ENCODE results near the gene PHLPP1. TPM values are rescaled to one million over a fixed set of nuclear protein-coding genes. Genes with fewer than 3 reads are reported as not detected.

The PHLPP1 gene
- total and polyA plus RNA-seq, 8 donors: 2.1 to 77.0 (median 12.5) TPM

DNA sequence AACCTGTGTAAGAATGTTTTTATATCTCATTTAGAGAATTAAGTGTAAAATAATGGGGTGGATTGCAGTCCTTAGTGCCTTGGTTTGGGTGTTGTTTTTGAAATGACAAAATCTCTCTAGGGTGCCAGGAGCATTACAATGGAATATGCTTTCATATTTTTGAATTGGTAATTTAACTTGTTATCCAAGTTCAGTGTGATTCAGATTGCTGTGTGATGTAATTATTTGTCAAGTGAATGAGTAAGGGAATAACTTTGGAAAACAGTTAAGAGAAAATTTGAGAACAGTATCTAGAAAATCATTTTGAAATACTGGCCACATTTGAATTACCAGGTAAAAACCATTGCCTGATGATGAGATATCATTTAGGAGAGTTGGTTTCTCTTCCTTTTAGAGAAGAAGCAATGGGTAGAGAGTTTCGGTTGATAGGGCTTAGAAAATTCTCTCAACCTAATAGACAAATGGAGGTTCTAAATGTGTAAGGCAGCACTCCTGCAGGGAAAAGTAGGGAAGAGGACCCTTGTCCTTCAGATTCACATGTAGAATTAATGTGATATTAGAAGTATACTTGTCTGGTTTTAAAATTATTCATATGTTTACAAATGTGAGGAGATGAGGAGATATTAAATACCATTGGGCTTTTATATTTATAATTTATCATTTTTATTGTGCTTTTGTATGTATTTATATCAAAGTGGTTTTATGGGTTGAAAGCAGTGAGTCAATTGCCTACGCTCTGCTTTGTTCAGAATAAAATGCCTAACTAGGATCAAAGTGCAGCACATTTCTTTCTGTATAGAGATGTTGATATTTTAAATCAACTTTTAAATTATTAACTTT lies 124.8 kb downstream of the PHLPP1 start:
- DNase-seq: no peak
- Histone ChIP-seq H3K36me3 (peaks cover 0 to 3% (median 0%) of the 10 kb centered on the region in 4 donors), H3K4me1 (peaks cover 0 to 14% (median 0%) of the 10 kb centered on the region in 4 donors), H3K27ac (no peak overlapping the region), H3K4me3 (no peak overlapping the region), H3K27me3 (no peaks in the 10 kb centered on the region), H3K9me3 (no peaks in the 10 kb centered on the region)
- TF ChIP-seq EP300 (IDR thresholded peaks at IDR 0.05) (no peak), POLR2A (IDR thresholded peaks at IDR 0.05) (no peak), POLR2AphosphoS5 (IDR thresholded peaks at IDR 0.05) (no peak)
- TF ChIP-seq, protein P1, sequence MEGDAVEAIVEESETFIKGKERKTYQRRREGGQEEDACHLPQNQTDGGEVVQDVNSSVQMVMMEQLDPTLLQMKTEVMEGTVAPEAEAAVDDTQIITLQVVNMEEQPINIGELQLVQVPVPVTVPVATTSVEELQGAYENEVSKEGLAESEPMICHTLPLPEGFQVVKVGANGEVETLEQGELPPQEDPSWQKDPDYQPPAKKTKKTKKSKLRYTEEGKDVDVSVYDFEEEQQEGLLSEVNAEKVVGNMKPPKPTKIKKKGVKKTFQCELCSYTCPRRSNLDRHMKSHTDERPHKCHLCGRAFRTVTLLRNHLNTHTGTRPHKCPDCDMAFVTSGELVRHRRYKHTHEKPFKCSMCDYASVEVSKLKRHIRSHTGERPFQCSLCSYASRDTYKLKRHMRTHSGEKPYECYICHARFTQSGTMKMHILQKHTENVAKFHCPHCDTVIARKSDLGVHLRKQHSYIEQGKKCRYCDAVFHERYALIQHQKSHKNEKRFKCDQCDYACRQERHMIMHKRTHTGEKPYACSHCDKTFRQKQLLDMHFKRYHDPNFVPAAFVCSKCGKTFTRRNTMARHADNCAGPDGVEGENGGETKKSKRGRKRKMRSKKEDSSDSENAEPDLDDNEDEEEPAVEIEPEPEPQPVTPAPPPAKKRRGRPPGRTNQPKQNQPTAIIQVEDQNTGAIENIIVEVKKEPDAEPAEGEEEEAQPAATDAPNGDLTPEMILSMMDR (IDR thresholded peaks at IDR 0.05): no peak
- WGBS, 5 donors: 86 to 94% (median 89%) methylated on average over 2 of the region's 2 CpGs
- intact Hi-C loops (cut with DNase I; ENCODE audit: low total_unique reads): no loop called here

DNA sequence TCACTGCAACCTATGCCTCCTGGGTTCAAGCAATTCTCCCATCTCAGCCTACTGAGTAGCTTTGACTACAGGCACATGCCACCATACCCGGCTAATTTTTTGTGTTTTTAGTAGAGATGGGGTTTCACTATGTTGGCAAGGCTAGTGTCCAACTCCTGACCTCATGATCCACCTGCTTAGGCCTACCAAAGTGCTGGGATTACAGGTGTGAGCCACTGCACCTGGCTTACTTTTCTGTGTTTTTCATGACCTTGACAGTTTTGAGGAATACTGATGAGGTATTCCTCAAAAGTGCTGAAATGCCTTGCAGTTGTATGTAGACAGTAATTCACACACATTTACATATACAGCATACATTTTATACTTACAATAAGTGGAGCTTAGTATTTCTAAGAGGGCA lies 126.1 kb downstream of the PHLPP1 start:
- 88 to 100% (median 95%) methylated on average over 1 of the region's 1 CpG for WGBS, 5 donors
- TF ChIP-seq, protein P1 (IDR thresholded peaks at IDR 0.05): no peak
- TF ChIP-seq POLR2AphosphoS5 (IDR thresholded peaks at IDR 0.05) (no peak), POLR2A (IDR thresholded peaks at IDR 0.05) (no peak), EP300 (IDR thresholded peaks at IDR 0.05) (no peak)
- H3K4me1 ChIP-seq: peaks cover 0 to 14% (median 0%) of the 10 kb centered on the region in 4 donors
- H3K4me3 ChIP-seq: no peak overlapping the region
- intact Hi-C loops (cut with DNase I; ENCODE audit: low total_unique reads): no loop called here
- no peak for DNase-seq
- no peaks in the 10 kb centered on the region for H3K9me3 ChIP-seq
- H3K27ac ChIP-seq: no peak overlapping the region
- peaks cover 0 to 3% (median 0%) of the 10 kb centered on the region in 4 donors for H3K36me3 ChIP-seq
- no peaks in the 10 kb centered on the region for H3K27me3 ChIP-seq

DNA sequence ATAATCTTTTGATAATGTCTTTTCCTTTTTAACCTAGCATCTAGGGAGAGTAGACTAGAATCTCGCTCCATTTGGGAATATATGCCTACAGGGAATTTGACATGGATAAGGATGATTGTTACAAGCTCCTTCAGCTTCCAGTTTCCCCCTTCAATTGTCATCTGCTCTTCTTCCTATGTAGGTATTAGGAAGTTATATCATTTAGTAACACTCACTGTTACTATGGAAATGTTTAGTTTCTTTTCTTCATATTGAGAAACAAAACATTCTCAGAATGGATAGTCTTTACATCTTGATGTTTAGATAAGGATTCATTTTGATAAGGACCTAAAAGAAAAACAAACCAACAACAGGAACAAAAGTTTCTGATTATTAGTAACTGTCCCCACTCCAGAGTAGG lies 127.6 kb downstream of the PHLPP1 start:
- TF ChIP-seq POLR2AphosphoS5 (IDR thresholded peaks at IDR 0.05) (no peak), POLR2A (IDR thresholded peaks at IDR 0.05) (no peak), EP300 (IDR thresholded peaks at IDR 0.05) (no peak)
- TF ChIP-seq, protein P1 (IDR thresholded peaks at IDR 0.05): no peak
- Histone ChIP-seq H3K27me3 (no peaks in the 10 kb centered on the region), H3K4me3 (no peak overlapping the region), H3K4me1 (peaks cover 0 to 14% (median 0%) of the 10 kb centered on the region in 4 donors), H3K36me3 (peaks cover 0 to 3% (median 0%) of the 10 kb centered on the region in 4 donors), H3K27ac (no peak overlapping the region), H3K9me3 (no peaks in the 10 kb centered on the region)
- intact Hi-C loops (cut with DNase I; ENCODE audit: low total_unique reads): no loop called here
- WGBS, 5 donors: 90 to 98% (median 95%) methylated on average over 1 of the region's 1 CpG
- no peak for DNase-seq

DNA sequence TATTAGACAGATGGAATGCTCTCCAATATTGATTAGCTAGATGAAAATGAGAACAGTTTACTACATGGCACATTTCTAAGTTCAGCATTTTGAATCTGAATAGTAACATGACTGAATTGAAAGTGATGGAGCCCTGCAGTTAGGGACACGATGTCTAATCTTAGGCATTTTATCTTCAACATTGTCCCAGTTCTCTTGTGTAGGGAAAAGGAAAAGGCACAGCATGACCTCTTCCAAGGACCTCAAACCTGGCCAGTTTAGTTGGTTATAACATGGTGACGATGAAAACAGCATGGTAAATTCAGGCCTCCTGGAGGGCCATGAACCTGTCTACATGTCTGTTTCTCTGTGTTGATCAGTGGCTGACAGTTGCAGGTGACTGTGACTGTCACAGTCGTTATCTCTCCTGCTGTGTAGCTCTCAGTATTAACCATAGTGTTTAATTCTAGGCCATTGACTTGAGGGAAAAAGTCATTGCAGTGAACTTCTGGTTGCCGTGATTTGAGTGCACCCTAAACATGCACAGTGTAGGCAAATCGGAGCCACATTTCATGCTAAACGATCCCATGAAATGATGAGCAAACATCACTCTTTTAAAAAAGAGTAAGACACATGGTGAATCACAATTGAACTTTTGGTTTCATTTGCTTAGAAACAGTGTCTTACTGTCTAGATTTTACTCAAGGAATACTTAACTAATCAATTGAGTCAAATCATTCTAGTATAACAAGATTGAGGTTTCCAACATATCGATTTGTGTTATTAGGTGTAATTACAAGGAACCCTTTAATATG lies 129.7 kb downstream of the PHLPP1 start:
- 79 to 90% (median 83%) methylated on average over 7 of the region's 7 CpGs for WGBS, 5 donors
- no peak for DNase-seq
- Histone ChIP-seq H3K4me3 (no peak overlapping the region), H3K4me1 (peaks cover 0 to 10% (median 0%) of the 10 kb centered on the region in 4 donors), H3K36me3 (no peaks in the 10 kb centered on the region), H3K9me3 (no peaks in the 10 kb centered on the region), H3K27ac (no peak overlapping the region), H3K27me3 (no peaks in the 10 kb centered on the region)
- TF ChIP-seq, protein P1 (IDR thresholded peaks at IDR 0.05): no peak
- no peak for TF ChIP-seq EP300 (IDR thresholded peaks at IDR 0.05)
- no peak for TF ChIP-seq POLR2AphosphoS5 (IDR thresholded peaks at IDR 0.05)
- no peak for TF ChIP-seq POLR2A (IDR thresholded peaks at IDR 0.05)
- intact Hi-C loops (cut with DNase I; ENCODE audit: low total_unique reads): no loop called here

Data from stomach (tissue), 9 donors.